Activated T-cell treated with anti-CD3 and anti-CD28 coated beads, Interleukin-2, amount 50 U/mL, for 24 hours (primary cell): ENCODE data around the gene HTR3D.

Experiments used
- DNase-seq: peaks from one replicate; pipeline ENCODE4 v3.0.0-alpha.2; 2020
- H3K27ac Mint-ChIP-seq: 2 replicates; pipeline ENCODE4 v1.8.0; 2020; ENCODE audit warnings: mild to moderate bottlenecking, mixed read lengths
- H3K27me3 Mint-ChIP-seq: 2 replicates; pipeline ENCODE4 v1.8.0; 2020; ENCODE audit warnings: mixed read lengths
- H3K36me3 Mint-ChIP-seq: 2 replicates; pipeline ENCODE4 v1.8.0; 2020; ENCODE audit warnings: low read depth, mixed read lengths
- H3K4me1 Mint-ChIP-seq: 2 replicates; pipeline ENCODE4 v1.8.0; 2020; ENCODE audit warnings: low read depth, mixed read lengths
- H3K4me3 Mint-ChIP-seq: 2 replicates; pipeline ENCODE4 v1.8.0; 2020; ENCODE audit warnings: mild to moderate bottlenecking, moderate library complexity, mixed read lengths
- H3K9me3 Mint-ChIP-seq: 2 replicates; pipeline ENCODE4 v1.8.0; 2020; ENCODE audit warnings: mixed read lengths

Gene HTR3D, protein sequence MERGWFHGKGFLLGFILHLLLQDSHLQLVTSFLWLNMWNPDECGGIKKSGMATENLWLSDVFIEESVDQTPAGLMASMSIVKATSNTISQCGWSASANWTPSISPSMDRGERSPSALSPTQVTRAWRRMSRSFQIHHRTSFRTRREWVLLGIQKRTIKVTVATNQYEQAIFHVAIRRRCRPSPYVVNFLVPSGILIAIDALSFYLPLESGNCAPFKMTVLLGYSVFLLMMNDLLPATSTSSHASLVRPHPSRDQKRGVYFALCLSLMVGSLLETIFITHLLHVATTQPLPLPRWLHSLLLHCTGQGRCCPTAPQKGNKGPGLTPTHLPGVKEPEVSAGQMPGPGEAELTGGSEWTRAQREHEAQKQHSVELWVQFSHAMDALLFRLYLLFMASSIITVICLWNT

DNA sequence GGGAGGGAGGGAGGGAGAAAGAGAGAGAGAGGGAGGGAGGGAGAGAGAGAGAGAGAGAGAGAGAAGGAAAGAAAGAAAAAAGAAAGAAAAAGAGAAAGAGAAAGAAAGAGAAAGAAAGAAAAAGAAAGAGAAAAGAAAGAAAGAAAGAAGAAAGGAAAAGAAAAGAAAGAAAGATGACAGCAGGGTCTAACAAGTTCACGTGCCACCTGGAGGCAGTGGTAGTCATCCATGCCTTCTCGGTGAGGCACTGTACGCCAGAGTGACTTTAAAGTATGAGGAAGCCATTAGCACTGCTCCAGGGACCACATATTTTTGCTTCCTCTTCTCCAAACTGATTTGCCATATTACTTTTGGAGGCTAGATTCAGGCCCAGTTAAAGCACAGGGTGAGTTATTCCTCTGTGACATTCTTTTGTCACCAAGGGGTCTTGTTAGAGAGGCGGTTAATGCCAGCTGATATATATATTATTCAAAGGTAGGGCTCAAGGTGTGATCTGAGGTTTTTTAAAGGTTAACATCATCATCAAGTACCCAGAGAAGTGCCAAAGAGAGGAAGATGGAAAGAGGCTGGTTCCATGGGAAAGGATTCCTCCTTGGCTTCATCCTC, at the start of gene HTR3D:
Gene HTR3D (plus strand): TSS at position 556 of the 606 bp plus-strand sequence. CDS start 0 bp downstream, at position 556.
- H3K27ac Mint-ChIP-seq = no peak within 1 kb of the TSS
- peaks cover 16% of the 10 kb centered on the region for H3K27me3 Mint-ChIP-seq
- H3K4me3 Mint-ChIP-seq = no peak within 1 kb of the TSS
- no peaks in the 10 kb centered on the region for H3K36me3 Mint-ChIP-seq
- no peaks in the 10 kb centered on the region for H3K9me3 Mint-ChIP-seq
- no peak for DNase-seq
- no peaks in the 10 kb centered on the region for H3K4me1 Mint-ChIP-seq

DNA sequence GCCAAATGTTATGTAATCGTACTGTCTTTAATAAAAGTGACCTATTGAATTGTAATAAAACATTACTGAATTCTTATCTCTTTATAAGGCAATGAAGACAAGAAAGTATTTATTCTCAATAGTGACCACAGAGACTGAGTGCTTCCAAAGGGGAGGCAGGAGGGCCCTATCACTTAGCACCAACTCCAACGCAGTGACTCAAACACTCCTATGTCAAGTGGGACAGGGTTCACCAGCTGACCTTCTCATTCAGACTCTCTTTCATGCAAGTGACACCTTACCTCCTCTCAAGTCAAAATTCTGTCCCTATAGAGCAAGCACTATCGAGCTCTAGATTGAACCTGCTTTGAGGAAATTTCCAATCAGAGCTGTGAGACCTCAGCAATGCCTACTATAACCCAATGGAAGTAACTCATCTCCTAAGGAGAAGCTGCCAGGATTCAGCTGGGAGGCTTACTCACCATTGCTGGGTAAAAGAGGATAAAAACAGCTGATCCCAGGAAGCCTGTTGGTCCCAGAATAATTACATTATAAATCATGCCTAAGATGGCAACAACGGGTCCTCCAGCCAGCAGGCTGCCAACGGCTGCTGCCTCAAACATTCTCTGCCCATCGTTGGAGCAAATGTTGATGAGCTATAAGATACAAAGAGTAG, 49.4 kb upstream of the HTR3D start:
- Mint-ChIP-seq H3K36me3 (peaks cover 71% of the 10 kb centered on the region), H3K27ac (no peak overlapping the region), H3K9me3 (no peaks in the 10 kb centered on the region), H3K4me3 (no peak overlapping the region), H3K27me3 (no peaks in the 10 kb centered on the region), H3K4me1 (no peaks in the 10 kb centered on the region)
- DNase-seq = no peak

GRCh38 chr3:183984127-183984740, 47.3 kb upstream of the HTR3D start:
- Mint-ChIP-seq H3K27ac (no peak overlapping the region), H3K4me3 (no peak overlapping the region), H3K4me1 (no peaks in the 10 kb centered on the region), H3K27me3 (no peaks in the 10 kb centered on the region), H3K36me3 (peaks cover 78% of the 10 kb centered on the region), H3K9me3 (no peaks in the 10 kb centered on the region)
- DNase-seq = no peak

DNA sequence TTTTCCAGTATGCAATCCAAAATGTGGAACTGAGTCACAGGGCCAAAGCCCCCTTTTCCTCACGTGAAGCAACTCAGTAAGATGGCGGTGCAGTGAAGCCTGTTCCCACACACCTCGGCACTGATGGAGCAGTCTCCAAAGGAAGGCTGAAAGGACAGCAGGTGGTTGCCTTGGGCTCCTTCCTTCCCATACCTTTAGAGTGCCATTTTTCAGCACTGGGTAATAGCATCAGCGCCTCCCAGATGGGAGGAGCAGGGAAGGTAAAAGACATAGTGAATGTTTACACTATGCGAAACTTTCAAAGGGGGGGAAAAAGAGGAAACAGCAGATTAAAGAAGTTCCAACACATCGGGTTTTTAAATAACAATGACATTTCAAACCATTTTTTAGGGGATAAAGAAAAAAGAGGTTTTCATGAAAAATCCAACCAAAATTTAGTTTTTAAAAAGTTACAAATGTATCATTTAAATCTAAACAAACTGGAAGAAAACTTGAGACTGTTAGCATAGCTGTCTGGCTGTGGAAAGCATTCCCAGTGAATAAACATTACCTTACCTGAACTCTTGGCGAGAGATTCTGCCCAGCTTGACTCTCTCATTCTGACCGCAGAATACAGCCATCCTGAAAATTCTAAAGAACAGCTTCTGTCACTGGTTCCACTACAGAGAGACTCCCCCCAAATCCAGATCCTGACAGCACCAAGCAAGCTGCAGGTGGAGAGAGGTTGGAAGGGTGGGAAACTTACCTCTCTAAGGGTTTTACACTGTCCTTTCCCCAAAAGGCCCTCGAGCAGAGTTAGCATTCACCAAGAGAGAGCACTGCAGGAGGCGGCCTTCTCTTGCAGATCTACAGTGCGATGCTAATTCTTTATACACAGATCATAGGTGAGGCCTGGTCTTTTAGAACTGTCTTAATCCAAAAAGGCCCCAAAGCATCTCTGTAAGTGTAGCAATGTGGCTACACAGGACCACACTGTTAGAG, 46.5 kb upstream of the HTR3D start:
- no peak overlapping the region for H3K4me3 Mint-ChIP-seq
- H3K4me1 Mint-ChIP-seq = no peaks in the 10 kb centered on the region
- H3K36me3 Mint-ChIP-seq = peaks cover 79% of the 10 kb centered on the region
- H3K27me3 Mint-ChIP-seq = no peaks in the 10 kb centered on the region
- H3K9me3 Mint-ChIP-seq = no peaks in the 10 kb centered on the region
- no peak for DNase-seq
- H3K27ac Mint-ChIP-seq = no peak overlapping the region

DNA sequence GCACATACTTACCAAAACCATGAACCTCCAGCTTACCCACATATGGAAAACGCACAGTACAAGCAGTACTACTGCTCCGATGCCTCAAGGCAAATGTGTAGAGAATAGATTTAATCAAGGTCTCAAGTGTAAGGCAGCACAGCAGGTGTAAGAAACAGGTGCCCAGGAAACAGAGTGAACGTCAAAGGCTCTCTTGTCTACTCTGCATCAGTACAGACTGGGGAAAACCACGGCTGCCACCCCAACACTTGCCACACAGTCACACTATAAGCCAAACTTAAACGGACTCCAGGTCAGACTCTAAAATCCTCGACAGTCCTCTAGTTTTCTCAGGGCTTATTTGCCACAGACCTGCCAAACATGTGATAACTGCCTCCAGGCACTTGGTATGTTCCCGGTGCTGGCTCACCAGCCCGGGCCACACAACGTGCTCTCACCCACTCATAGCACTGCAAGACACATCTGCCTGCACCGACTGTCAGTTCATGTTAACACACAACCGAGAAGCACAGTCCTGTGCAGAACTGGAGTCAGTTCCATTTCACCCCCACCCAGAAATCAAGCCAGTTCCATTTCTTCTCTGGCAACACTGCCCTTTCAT, 44.4 kb upstream of the HTR3D start:
- peaks cover 74% of the 10 kb centered on the region for H3K36me3 Mint-ChIP-seq
- H3K27ac Mint-ChIP-seq = no peak overlapping the region
- no peaks in the 10 kb centered on the region for H3K9me3 Mint-ChIP-seq

GRCh38 chr3:183988216-183988790, 43.2 kb upstream of the HTR3D start:
- no peak overlapping the region for H3K4me3 Mint-ChIP-seq
- no peaks in the 10 kb centered on the region for H3K9me3 Mint-ChIP-seq
- DNase-seq = no peak
- peaks cover 62% of the 10 kb centered on the region for H3K36me3 Mint-ChIP-seq
- H3K4me1 Mint-ChIP-seq = no peaks in the 10 kb centered on the region
- H3K27me3 Mint-ChIP-seq = no peaks in the 10 kb centered on the region
- H3K27ac Mint-ChIP-seq = no peak overlapping the region

More for the DNA sequence above, 44.4 kb upstream of the HTR3D start:
- no peaks in the 10 kb centered on the region for H3K4me1 Mint-ChIP-seq
- H3K27me3 Mint-ChIP-seq = no peaks in the 10 kb centered on the region
- H3K4me3 Mint-ChIP-seq = no peak overlapping the region
- no peak for DNase-seq

DNA sequence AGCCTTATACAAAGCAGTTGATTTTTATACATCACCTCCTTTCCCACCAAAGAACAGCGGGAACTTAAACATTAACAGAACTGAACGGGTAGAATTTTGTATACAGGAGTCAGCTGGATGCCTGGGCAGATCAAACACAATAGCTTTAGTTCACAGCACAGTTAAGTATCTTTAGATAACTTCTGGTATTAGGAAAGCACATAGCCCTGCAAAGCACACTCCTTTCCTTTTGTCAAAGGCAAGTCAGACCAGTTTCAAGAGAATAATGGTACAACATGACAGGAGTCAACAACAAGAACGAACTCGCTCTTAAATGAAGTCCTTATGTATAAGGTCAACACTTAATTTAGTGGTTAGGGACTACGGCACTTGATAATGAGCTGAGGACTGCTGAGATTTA, 40.1 kb upstream of the HTR3D start:
- DNase-seq = no peak
- H3K27ac Mint-ChIP-seq = no peak overlapping the region
- no peaks in the 10 kb centered on the region for H3K9me3 Mint-ChIP-seq
- no peak overlapping the region for H3K4me3 Mint-ChIP-seq
- H3K4me1 Mint-ChIP-seq = no peaks in the 10 kb centered on the region
- no peaks in the 10 kb centered on the region for H3K27me3 Mint-ChIP-seq
- H3K36me3 Mint-ChIP-seq = peaks cover 39% of the 10 kb centered on the region

- DNase-seq = no peak
- Mint-ChIP-seq H3K27ac (no peak overlapping the region), H3K36me3 (peaks cover 27% of the 10 kb centered on the region), H3K9me3 (no peaks in the 10 kb centered on the region), H3K4me3 (no peak overlapping the region), H3K4me1 (peaks cover 10% of the 10 kb centered on the region), H3K27me3 (no peaks in the 10 kb centered on the region)
Measured at GRCh38 chr3:184001761-184002160, 29.8 kb upstream of the HTR3D start.

GRCh38 chr3:184002469-184002868, 29.1 kb upstream of the HTR3D start:
- H3K27ac Mint-ChIP-seq = no peak overlapping the region
- peaks cover 12% of the 10 kb centered on the region for H3K4me1 Mint-ChIP-seq
- no peak for DNase-seq
- no peak overlapping the region for H3K4me3 Mint-ChIP-seq
- no peaks in the 10 kb centered on the region for H3K27me3 Mint-ChIP-seq
- H3K9me3 Mint-ChIP-seq = no peaks in the 10 kb centered on the region
- H3K36me3 Mint-ChIP-seq = peaks cover 27% of the 10 kb centered on the region

DNA sequence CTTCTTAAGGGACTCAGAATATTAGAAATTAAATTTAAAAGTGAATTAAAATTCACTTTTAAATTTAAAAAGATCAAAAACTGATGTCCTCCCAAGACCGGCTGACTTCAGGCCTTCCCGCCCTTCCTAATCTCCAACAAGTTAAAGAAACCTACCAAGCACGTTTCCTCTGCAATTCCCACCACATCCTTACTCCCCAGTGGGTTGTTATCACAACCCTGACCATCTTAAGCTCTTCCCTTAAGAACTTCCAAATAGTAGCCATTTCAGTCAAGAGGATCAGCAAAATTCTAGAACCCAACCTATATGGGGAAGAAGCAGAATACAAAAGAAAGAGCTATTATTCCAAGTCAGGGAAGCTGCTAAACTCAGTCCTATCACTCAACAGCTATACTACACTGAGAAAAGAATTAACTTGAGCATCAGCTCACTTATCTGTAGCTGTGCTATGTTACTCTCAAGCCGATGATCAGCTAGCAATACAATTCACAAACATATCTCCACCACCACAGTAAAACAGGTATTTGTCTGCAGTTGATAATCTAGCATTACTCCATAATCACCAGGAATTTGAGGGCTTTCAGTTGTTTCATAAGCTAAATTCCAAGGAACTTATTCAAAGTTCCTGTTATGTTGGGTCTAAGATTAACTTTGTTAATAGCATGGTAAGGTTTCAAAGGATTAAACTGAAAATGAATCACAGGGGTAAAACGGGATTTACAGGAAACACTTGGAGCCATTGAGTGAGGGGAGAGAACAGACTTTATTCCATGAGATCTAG, 28.2 kb upstream of the HTR3D start:
- Mint-ChIP-seq H3K4me3 (no peak overlapping the region), H3K4me1 (peaks cover 12% of the 10 kb centered on the region), H3K27me3 (no peaks in the 10 kb centered on the region), H3K27ac (no peak overlapping the region), H3K36me3 (peaks cover 33% of the 10 kb centered on the region), H3K9me3 (no peaks in the 10 kb centered on the region)
- DNase-seq = no peak

DNA sequence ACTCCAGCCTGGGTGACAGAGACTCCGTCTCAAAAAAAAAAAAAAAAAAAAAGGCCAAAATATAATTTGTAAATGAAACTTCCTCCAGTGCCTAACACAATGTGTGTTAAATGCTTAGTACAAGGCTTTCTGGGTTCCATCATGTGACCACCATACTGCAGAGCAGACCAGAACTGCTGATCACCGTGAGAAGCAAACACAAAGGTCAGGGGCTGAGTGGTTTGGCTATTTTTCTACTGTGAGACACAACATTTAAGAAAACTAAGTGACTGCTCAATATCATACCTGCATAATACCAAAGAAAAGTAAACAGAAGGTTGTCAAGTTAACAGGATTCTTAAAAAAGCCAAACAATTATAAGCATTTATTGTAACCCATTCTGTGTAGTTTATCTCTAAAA, 27.1 kb upstream of the HTR3D start:
- peaks cover 12% of the 10 kb centered on the region for H3K4me1 Mint-ChIP-seq

DNA sequence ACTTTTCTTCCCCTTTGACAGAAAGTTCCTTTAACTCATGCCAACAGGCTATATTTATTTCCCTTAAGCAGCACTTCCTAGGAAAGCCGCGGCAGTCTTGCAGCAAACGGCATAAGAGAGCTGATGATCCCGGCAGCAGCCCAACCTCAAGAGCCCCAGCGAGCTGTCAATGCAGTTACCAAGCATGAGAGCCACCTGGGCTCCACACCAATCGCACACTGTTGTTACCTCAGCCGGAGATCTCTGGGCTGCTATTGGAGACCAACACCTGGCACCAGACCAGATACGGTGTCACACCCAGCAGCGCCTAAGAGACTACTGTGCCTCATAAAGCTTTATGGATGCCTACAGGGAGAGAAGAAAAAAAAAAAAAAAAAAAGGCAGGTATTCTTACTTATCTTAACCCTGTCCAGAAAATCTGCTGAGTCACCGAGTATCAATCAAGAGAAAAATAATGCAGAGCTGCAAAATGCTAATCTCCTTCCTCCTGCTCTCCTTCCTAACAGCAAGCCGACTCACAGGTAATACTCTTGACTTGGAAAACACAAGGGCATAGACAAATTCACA, 25.5 kb upstream of the HTR3D start:
- H3K4me1 Mint-ChIP-seq = peaks cover 12% of the 10 kb centered on the region
- no peaks in the 10 kb centered on the region for H3K9me3 Mint-ChIP-seq
- no peaks in the 10 kb centered on the region for H3K27me3 Mint-ChIP-seq
- DNase-seq = no peak
- no peak overlapping the region for H3K4me3 Mint-ChIP-seq
- H3K36me3 Mint-ChIP-seq = peaks cover 41% of the 10 kb centered on the region
- H3K27ac Mint-ChIP-seq = peak overlapping the region; percentile 62

More for the DNA sequence above, 27.1 kb upstream of the HTR3D start:
- Mint-ChIP-seq H3K27ac (no peak overlapping the region), H3K9me3 (no peaks in the 10 kb centered on the region), H3K36me3 (peaks cover 34% of the 10 kb centered on the region), H3K4me3 (no peak overlapping the region), H3K27me3 (no peaks in the 10 kb centered on the region)
- DNase-seq = no peak
